ENCODE results near the gene TNFSF13B. TPM values are rescaled to one million over a fixed set of nuclear protein-coding genes. Genes with fewer than 3 reads are reported as not detected.

TNFSF13B gene
- total RNA-seq, 4 donors from 2014 or later, result 0.38 to 2.5 (median 0.69) TPM

GRCh38 chr13:108274718-108275117 lies 5.2 kb downstream of the TNFSF13B start:
- DNase-seq (ENCODE audit: low spot score in 2 of 2), result no peak
- no peak overlapping the region for H3K4me3 ChIP-seq (ENCODE audit: low read depth, poor library complexity, severe bottlenecking)
- intact Hi-C loops (cut with DNase I; ENCODE audit: low total_unique reads), result no loop called here
- no peak for TF ChIP-seq CTCF (IDR thresholded peaks at IDR 0.05)
- TF ChIP-seq POLR2A (IDR thresholded peaks at IDR 0.05), result no peak

GRCh38 chr13:108276060-108276459 lies 6.5 kb downstream of the TNFSF13B start:
- TF ChIP-seq POLR2A (IDR thresholded peaks at IDR 0.05), result no peak
- no peak for TF ChIP-seq CTCF (IDR thresholded peaks at IDR 0.05)
- intact Hi-C loops (cut with DNase I; ENCODE audit: low total_unique reads), result no loop called here
- no peak overlapping the region for H3K4me3 ChIP-seq (ENCODE audit: low read depth, poor library complexity, severe bottlenecking)
- DNase-seq (ENCODE audit: low spot score in 2 of 2), result no peak
- 53 to 65% methylated on average over 6 of the region's 6 CpGs for WGBS, 2 donors

- no peak for DNase-seq (ENCODE audit: low spot score in 2 of 2)
- intact Hi-C loops (cut with DNase I; ENCODE audit: low total_unique reads), result no loop called here
- H3K4me3 ChIP-seq (ENCODE audit: low read depth, poor library complexity, severe bottlenecking), result no peak overlapping the region
- WGBS, 2 donors, result 88 to 89% methylated on average over 1 of the region's 1 CpG
- TF ChIP-seq POLR2A (IDR thresholded peaks at IDR 0.05) (no peak), CTCF (IDR thresholded peaks at IDR 0.05) (no peak)
Measured at GRCh38 chr13:108278466-108278865, 8.9 kb downstream of the TNFSF13B start.

GRCh38 chr13:108281901-108282300 lies 12.4 kb downstream of the TNFSF13B start:
- WGBS, 2 donors, result 83% methylated on average over 4 of the region's 4 CpGs
- DNase-seq (ENCODE audit: low spot score in 2 of 2), result no peak
- intact Hi-C loops (cut with DNase I; ENCODE audit: low total_unique reads), result no loop called here
- no peak overlapping the region for H3K4me3 ChIP-seq (ENCODE audit: low read depth, poor library complexity, severe bottlenecking)
- TF ChIP-seq CTCF (IDR thresholded peaks at IDR 0.05), result no peak
- no peak for TF ChIP-seq POLR2A (IDR thresholded peaks at IDR 0.05)

GRCh38 chr13:108283110-108283509 lies 13.6 kb downstream of the TNFSF13B start:
- intact Hi-C loops (cut with DNase I; ENCODE audit: low total_unique reads), result no loop called here
- WGBS, 2 donors, result 22 to 44% methylated on average over 3 of the region's 3 CpGs
- no peak for DNase-seq (ENCODE audit: low spot score in 2 of 2)
- no peak overlapping the region for H3K4me3 ChIP-seq (ENCODE audit: low read depth, poor library complexity, severe bottlenecking)
- TF ChIP-seq CTCF (IDR thresholded peaks at IDR 0.05), result no peak
- TF ChIP-seq POLR2A (IDR thresholded peaks at IDR 0.05), result no peak

GRCh38 chr13:108288741-108289140 lies 19.2 kb downstream of the TNFSF13B start:
- DNase-seq (ENCODE audit: low spot score in 2 of 2), result no peak
- no peak for TF ChIP-seq POLR2A (IDR thresholded peaks at IDR 0.05)
- TF ChIP-seq CTCF (IDR thresholded peaks at IDR 0.05), result no peak
- intact Hi-C loops (cut with DNase I; ENCODE audit: low total_unique reads), result no loop called here
- 60 to 65% methylated on average over 6 of the region's 6 CpGs for WGBS, 2 donors
- H3K4me3 ChIP-seq (ENCODE audit: low read depth, poor library complexity, severe bottlenecking), result no peak overlapping the region
